Fibroblast of peridontal ligament (primary cell): ENCODE measurements around the gene ZNF480.
"Not testable (repeated sequence)": the region's sequence is repeated elsewhere in the genome, so short reads cannot be mapped to it uniquely, and the experiment has no call there.

Source experiments
- DNase-seq: peaks from one replicate; pipeline ENCODE4 v3.0.0-alpha.2; 2010; ENCODE audit errors: extremely low read depth

The ZNF480 gene

GRCh38 chr19:52296773-52297600, at the start of gene ZNF480:
ZNF480 (plus strand) TSS chr19:52297169; CDS start chr19:52300413, 3,244 bp downstream.
- peak; percentile 71 for DNase-seq

GRCh38 chr19:52248241-52248640, 48.7 kb upstream of the ZNF480 start:
- DNase-seq: peak; percentile 42

GRCh38 chr19:52258426-52258825, 38.5 kb upstream of the ZNF480 start:
- no peak for DNase-seq

GRCh38 chr19:52265556-52265955, 31.4 kb upstream of the ZNF480 start:
- not testable (repeated sequence) for DNase-seq

GRCh38 chr19:52269338-52270261, 27.4 kb upstream of the ZNF480 start, which contains the start of gene ZNF766:
ZNF766 (plus strand) TSS chr19:52269587; CDS start chr19:52269614, 27 bp downstream.
- peak; percentile 91 for DNase-seq

- DNase-seq: peak; percentile 47
Observed at GRCh38 chr19:52270266-52270885, 26.6 kb upstream of the ZNF480 start.

- no peak for DNase-seq
Observed at GRCh38 chr19:52273301-52273700, 23.7 kb upstream of the ZNF480 start.

GRCh38 chr19:52274191-52274590, 22.8 kb upstream of the ZNF480 start:
- no peak for DNase-seq

- DNase-seq: no peak
Observed at GRCh38 chr19:52275988-52276387, 21.0 kb upstream of the ZNF480 start.

GRCh38 chr19:52277471-52277870, 19.5 kb upstream of the ZNF480 start:
- DNase-seq: no peak

- no peak for DNase-seq
Observed at GRCh38 chr19:52286256-52286655, 10.7 kb upstream of the ZNF480 start.

GRCh38 chr19:52291781-52292180, 5.2 kb upstream of the ZNF480 start:
- DNase-seq: no peak

- DNase-seq: not testable (repeated sequence)
Observed at GRCh38 chr19:52292946-52293345, 4.0 kb upstream of the ZNF480 start.

GRCh38 chr19:52296400-52296772, 583 bp upstream of the ZNF480 start:
- no peak for DNase-seq

- DNase-seq: no peak
Observed at GRCh38 chr19:52297601-52298364, 814 bp downstream of the ZNF480 start.

- peak; percentile 12 for DNase-seq
Observed at GRCh38 chr19:52307275-52307674, 10.3 kb downstream of the ZNF480 start.

- no peak for DNase-seq
Observed at GRCh38 chr19:52322429-52322828, 25.5 kb downstream of the ZNF480 start.

GRCh38 chr19:52331757-52332156, 34.8 kb downstream of the ZNF480 start:
- DNase-seq: peak; percentile 2

- no peak for DNase-seq
Observed at GRCh38 chr19:52335768-52336116, 38.8 kb downstream of the ZNF480 start.

- DNase-seq: peak; percentile 80
Observed at GRCh38 chr19:52336117-52336790, 39.3 kb downstream of the ZNF480 start, which contains the start of gene ZNF610. ZNF610 (plus strand) TSS chr19:52336243; CDS start chr19:52349173, 12,930 bp downstream.
